NOMO-1 treated with dmso at 0.1 percent for 144 hours (cell line): ENCODE data around the gene NYNRIN.
A peak's percentile ranks its signal among the peaks of the same experiment; 100 is the strongest.

ENCODE experiments used
- DNase-seq: peaks from one replicate; lab custom pipeline; 2025; ENCODE audit not compliant: unreplicated experiment; lab: John Stamatoyannopoulos, UW

The NYNRIN gene

GRCh38 chr14:24430143-24430681, 31.4 kb downstream of the NYNRIN start:
- DNase-seq, result peak; percentile 46

- peak; percentile 24 for DNase-seq
Measured at GRCh38 chr14:24430682-24431568, 32.1 kb downstream of the NYNRIN start.

- peak; percentile 86 for DNase-seq
Measured at GRCh38 chr14:24431569-24432258, 32.9 kb downstream of the NYNRIN start.

GRCh38 chr14:24432259-24433131, 33.7 kb downstream of the NYNRIN start:
- no peak for DNase-seq

- no peak for DNase-seq
Measured at GRCh38 chr14:24434036-24434435, 35.2 kb downstream of the NYNRIN start.

GRCh38 chr14:24434676-24435075, 35.9 kb downstream of the NYNRIN start:
- DNase-seq, result no peak

- DNase-seq, result no peak
Measured at GRCh38 chr14:24435192-24435810, 36.5 kb downstream of the NYNRIN start.

- no peak for DNase-seq
Measured at GRCh38 chr14:24435998-24436354, 37.2 kb downstream of the NYNRIN start.

GRCh38 chr14:24436355-24437019, 37.7 kb downstream of the NYNRIN start:
- DNase-seq, result no peak

GRCh38 chr14:24437020-24437735, 38.4 kb downstream of the NYNRIN start:
- DNase-seq, result no peak

GRCh38 chr14:24437736-24438067, 38.9 kb downstream of the NYNRIN start:
- DNase-seq, result no peak

- peak; percentile 23 for DNase-seq
Measured at GRCh38 chr14:24438223-24439097, 39.7 kb downstream of the NYNRIN start.

GRCh38 chr14:24439257-24439656, 40.5 kb downstream of the NYNRIN start:
- no peak for DNase-seq

- no peak for DNase-seq
Measured at GRCh38 chr14:24439830-24440605, 41.2 kb downstream of the NYNRIN start.

GRCh38 chr14:24440606-24441399, 42.0 kb downstream of the NYNRIN start:
- DNase-seq, result no peak

- no peak for DNase-seq
Measured at GRCh38 chr14:24441485-24441884, 42.7 kb downstream of the NYNRIN start.

- no peak for DNase-seq
Measured at GRCh38 chr14:24441904-24442239, 43.1 kb downstream of the NYNRIN start.
